ENCODE data around the gene SCARF2.

GRCh38 chr22:20436307-20436767 is 1.3 kb downstream of the SCARF2 start:
- TF ChIP-seq CTCF (IDR thresholded peaks at IDR 0.05): no peak
- TF ChIP-seq POLR2A (IDR thresholded peaks at IDR 0.05): no peak

Data from lower leg skin (tissue), 3 donors.